NCI-H1694 (cell line): ENCODE measurements around the gene CDC14A.
"Not testable (repeated sequence)": the region's sequence is repeated elsewhere in the genome, so short reads cannot be mapped to it uniquely, and the experiment has no call there.

Experiments used
- DNase-seq: peaks from one replicate; lab custom pipeline; 2025; lab: John Stamatoyannopoulos, UW

The CDC14A gene

DNA sequence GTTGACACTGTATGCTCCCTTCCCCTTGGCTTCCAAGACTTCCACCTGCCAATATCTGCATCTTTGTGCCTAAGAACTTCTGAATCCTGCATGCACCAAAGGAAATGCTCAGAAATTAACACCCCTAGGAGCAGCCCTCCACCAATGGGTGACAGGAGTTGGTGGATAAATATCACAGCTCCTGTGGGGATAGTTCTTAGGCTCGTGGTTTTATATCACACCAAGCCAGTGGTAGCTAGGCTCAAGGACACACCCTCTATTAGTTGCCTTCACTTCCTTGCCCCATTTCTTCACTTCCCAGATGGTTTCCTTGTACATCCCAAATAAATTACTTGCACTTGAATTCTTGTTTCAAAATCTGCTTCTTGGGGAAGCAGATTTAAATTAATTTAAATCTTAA lies 16.9 kb upstream of the CDC14A start:
- no peak for DNase-seq

DNA sequence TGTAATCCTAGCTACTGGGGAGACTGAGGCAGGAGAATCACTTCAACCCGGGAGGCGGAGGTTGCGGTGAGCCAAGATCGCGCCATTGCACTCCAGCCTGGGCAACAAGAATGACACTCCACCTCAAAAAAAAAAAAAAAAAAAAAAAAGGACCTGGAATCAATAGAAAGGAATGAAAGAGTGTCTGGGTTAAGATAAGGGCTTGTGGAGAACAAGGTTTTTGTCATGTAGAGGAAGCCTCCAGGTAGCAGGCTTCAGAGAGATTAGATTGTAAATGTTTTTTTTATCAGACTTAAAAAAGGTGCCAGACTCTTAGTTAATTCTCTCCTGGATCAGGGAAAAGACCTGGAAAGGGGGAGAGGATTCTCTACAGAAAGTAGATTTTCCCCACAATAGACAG lies 14.4 kb upstream of the CDC14A start:
- not testable (repeated sequence) for DNase-seq

DNA sequence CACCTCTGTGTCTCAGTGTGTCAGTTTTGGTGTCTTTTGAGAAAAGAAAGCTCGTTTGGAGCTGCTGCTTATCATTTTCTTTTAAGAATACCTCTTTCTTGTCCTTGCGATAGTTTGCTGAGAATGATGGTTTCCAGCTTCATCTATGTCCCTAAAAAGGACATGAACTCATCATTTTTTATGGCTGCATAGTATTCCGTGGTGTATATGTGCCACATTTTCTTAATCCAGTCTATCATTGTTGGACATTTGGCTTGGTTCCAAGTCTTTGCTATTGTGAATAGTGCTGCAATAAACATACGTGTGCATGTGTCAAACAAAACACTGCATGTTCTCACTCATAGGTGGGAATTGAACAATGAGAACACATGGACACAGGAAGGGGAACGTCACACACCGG lies 12.6 kb upstream of the CDC14A start:
- DNase-seq: not testable (repeated sequence)

DNA sequence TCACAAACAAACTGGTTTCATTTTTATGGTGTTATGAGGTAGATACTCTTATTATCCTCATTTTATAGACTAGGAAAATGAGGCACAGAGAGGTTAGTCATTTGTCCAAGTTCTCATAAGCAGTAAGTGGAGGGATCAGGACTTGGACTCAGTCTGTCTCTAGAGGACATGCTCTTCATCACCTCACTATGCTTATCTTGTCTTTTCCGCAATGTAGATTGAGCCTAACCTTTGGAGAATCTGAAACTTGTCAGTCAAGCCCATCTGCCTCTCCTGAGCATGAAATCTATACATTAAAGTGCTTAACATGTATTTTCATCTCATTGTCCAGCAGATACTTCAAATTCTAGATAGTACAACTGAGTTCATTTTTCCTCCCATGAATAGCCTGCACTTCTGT lies 11.8 kb upstream of the CDC14A start:
- DNase-seq: no peak

DNA sequence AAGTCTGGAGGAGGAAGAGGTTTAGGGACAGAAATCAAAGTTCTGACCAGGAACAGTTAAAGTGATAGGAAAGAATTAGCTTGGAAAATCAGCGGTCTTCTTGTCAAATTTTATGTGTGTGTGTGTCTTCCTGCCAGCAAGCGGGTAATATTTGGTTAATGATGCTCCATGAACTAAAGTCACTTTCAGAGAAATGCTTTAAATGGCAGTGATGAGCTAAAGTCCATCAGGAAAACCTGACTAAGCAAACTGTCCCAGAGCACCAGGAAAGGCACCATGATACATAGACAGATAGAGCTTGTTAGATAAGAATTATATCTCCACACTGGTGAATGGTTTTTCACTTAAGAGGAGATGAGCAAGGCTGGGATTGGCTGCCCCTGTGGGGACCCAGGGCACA lies 10.0 kb upstream of the CDC14A start:
- no peak for DNase-seq

DNA sequence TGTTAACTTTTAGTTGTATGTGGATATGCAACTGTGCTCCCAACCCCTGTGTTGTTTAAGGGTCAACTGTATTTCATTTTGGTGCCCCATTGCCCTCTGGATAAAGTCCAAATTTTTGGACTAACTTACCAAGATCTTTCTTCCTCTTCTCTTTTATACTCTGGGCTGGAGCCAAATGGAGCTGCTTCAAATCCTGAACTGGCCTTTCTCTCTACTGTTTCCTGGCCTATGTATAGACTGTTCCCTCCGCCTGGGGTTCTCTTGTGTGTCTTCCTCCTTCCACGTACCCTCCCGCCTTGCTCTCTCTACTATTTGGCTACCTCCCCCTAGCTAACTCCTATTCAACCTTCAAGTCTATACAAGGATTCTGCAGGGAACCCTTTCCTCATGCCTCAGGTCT lies 8.4 kb upstream of the CDC14A start:
- DNase-seq: no peak

DNA sequence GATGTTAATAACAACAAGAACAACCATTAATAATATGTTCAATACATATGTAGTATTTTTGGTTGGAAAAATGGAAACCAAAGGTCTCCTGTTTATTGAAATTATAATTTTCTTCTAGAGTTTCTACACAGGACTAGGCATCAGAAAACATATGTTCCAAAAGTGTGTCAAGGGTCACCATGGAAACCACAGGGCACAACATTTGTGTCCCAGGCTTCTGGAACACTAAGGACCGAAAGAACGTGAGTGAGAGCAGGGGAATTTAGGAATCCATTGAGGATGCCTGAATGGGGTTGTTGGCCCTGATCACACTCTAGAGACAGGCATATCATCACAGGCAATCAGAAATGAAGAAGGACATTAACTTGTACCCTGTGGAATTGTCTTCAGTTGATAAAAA lies 7.5 kb upstream of the CDC14A start:
- DNase-seq: no peak

DNA sequence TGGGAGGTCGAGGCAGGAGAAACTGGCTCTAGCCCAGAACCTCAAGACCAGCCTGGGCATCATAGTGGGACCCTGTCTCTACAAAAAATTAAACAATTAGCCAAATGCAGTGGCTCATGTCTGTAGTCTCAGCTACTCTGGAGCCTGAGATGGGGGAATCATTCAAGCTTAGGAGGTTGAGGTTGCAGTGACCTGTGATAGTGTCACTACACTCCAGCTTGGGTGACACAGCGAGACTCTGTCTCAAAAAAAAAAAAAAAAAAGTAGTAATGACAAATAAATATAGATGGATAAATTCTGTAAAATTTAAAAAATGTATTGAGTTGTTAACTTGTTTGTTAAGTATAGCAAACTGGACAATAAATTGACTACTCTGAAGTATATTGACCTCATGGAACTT lies 5.9 kb upstream of the CDC14A start:
- no peak for DNase-seq

DNA sequence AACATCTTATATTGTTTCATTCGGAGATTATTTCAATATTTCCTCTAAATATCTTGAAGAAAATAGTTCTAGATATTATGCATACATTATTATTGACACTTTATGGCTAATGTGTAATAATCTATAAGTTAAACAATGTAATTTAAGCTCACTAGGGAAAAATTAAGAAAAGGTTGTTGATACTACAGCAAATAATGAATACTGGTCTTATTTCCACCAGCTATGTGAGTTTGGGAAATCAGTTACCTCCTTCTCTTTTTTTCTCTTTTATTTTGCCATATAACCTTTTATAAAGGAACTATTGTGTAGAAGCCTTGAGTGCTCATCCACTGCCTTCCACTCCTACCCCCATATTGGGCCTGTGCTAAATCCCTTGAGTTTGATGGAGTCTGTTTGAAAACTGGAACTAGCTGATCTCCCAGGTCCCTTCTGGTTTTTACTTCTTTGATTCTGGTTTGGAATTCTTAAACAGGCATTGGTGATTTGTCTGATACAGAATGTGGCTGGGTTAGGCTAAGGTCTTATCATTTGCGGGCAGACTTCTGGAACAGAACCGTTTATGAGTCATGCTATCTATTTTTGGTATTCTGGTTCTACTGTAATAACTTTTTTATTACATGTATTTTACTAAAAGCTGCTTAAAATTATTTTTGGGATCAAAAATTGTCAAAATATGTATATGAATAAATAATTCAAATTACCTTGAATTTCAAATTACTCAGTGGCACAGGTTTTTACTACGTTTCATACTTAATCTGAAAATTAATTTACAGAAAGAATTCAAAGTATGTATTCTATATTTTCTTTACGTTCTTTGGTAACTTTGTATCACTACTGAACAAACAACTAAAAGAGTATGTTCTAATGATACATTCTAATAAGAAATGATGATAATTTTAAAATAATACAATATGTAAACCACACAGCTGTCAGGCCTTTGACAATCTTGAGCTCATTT lies 5.0 kb upstream of the CDC14A start:
- DNase-seq: no peak

DNA sequence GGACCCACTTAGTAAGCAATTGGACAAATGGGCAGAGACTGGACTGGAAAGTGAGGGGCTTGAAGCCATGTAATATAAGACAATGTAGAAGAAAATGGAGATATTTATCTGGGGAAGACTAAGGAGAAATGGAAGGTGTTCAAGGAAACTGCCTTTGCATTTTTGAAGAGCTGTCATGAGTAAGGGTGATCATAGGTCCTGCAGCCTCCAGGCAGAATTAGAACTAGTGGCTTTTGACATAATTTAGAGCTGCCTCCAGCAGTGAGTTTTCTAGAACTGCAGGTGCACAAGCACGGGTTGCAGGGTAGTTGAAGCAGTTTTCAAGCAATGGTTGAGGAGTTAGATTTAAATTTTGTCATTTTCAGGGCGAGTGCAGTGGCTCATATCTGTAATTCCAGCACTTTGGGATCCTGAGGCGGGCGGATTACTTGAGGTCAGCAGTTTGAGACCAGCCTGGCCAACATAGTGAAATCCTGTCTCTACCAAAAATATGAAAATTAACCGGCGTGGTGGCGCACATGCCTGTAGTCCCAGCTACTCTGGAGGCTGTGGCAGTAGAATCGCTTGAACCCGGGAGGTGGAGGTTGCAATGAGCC lies 3.7 kb upstream of the CDC14A start:
- DNase-seq: no peak

DNA sequence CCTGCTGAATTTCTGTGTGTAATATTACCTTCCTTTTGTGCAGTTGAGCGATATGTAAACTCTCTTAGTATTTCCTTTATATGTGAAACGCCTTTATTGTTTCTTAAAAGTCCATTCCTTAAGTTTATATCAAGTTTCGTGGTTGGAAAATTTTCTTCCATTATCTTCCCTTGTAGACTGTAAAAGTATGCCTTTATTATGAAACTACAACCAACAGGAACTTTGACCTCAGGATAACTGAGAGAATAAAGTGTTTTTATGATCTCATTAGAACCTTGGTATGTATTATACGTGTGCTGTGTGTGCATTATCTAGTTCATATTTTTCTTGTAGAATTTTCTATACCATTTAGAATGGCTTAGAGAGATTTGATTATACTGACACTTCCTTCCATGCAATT lies 3.1 kb upstream of the CDC14A start:
- DNase-seq: no peak

DNA sequence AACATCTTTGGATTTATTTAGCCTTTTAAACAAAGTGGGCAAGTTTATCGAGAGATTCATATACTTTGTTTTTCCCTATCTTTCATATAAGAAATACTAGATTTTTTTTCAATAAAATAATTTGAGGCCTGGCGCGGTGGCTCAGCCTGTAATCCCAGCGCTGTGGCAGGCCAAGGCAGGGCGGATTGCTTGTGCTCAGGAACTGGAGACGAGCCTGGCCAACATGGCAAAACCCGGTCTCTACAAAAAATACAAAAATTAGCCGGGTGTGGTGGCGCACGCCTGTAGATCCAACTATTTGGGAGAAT lies 1.6 kb upstream of the CDC14A start:
- DNase-seq: no peak

DNA sequence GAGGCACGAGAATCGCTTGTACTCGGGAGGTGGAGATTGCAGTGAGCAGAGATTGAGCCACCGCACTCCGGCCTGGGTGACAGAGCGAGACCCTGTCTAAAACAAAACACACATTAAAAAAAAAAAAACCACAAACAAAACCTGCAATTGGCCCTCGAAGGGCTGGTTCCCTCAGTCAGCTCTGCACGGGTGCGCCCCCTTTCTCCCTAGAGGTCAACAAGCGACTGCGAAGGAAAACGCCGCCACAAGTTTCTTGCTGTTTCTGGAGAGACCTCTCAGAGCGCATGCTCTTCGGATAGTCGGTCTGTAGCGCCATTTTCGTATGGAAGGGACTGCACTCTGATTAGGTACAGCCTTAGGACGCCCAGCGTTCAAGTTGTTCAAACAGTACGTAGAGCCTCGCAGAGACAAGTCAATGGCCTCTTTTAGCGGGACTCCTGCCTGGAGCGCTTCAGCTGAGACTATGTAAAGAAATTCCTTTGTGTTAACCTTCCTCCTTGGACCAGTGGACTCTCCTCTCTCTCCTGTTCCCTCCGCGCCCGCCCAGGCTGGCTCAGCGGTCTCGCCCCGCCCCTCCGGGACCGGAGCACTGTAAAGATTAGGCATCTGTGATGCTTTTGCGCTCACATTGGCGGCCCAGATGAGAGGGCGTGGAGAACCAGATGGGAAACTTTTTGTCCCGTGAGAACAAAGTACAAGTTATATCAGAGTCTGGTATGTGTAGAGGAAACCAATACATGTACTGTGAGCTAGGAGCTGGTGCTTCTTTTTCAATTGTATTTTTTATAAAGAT lies 1.0 kb upstream of the CDC14A start:
- DNase-seq: peak; percentile 57

DNA sequence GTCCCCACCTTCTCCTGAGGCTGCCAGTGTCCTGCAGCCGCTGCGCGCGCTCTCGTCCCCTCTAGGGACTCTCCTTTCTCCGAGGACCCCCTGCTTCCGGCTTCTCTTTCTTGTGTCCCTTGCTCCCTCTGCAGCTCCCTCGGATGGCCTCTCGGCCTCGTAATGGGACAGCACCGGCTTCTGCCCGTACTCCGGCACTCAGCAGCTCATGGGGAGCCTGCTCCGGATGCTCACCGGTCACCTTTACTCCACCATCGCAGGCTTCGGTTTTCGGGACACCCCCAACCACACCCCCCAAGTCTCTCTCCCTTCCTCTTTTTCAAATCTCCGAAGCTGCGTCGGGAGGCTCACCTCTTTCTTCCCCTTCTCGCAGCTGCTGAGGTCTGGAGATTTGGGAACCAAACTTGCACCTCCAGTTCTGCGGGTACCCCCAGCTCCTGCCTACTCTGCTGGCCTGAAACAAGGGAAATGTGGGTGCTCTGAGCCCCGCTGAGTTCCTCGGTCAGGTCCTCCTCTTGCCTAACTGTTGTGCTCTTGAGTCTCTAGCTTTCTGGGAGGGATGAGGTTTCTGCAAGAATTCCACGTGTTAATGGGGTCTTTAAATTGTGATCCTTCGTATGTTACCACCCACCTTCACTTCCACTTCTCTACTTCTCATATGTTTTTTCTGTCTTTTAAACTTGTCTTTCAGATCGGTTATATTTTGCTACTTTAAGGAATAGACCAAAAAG lies 930 bp downstream of the CDC14A start:
- no peak for DNase-seq

DNA sequence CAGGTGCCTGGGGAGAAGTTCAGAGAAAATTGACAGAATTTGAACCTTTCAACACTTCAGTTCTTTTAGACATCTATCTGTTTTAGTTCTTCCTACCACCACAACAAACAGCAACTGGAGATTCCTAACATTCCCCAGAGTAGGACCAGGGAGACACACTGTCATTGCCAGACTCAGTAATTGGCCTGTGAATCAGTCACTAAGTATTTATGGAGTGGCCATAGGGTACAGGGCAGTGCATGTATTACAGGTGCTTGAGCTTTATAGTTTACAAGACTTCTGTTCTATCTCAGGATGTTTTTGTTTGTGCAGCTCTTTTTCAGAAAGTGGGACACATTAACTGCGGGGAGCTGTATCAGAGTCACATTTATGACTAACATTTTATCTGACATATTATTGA lies 1.7 kb downstream of the CDC14A start:
- DNase-seq: no peak

DNA sequence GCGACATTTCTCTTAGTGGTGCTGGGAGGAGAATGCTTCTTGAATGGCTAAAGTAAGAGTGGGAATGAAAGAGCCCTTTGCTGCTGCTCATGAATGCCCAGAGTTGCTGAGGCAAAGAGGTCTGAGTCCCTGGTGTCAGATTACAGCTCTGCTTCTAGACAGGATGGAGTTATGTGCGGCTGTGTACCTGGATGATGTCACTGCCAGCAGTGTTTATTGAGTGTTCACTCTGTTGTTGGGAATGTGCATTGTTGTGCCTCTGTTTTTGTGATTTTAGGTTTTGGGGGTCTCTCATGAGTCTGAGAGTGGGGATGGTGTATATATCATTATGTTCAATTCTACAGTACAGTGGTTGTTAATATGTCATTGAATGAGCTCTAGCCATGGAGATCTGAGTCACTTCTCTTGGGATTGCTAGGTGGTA lies 2.7 kb downstream of the CDC14A start:
- no peak for DNase-seq

DNA sequence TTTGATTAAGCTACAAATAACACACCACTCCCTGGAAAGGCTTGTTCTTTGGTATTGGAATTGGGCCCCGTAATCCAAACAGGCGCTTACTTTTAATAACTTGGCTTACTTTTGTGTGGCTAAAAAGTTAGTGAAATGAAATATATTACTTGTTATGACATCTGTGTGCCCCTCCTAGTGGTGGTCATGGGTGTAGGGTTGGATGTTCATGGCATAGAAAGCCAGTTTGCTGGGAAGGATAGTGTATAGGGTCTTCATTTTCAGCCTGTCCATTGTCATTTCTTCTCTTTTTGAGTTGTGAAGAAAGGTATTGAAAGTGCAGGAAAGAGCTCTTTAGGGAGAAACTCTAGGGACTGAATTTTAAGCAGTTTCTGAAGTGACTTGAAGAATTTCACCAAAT lies 5.9 kb downstream of the CDC14A start:
- no peak for DNase-seq

DNA sequence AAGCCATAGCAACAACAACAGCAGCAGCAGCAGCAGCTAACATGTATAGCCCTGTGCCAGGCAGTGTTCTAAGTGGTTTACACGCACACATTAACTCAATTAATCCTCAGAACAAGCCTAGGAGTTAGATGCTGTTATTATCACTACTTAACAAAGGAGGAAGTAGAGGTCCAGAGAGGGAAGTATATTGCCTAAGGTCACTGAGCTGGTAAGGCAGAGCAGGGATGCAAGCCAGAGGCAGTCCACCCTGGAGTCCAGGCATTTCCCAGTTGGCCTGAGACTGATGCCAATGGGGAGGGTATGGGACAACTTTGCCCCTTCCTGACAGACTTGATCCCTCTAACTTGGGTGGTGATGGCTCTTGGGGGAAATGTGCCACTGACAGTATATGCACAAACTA lies 6.8 kb downstream of the CDC14A start:
- no peak for DNase-seq

DNA sequence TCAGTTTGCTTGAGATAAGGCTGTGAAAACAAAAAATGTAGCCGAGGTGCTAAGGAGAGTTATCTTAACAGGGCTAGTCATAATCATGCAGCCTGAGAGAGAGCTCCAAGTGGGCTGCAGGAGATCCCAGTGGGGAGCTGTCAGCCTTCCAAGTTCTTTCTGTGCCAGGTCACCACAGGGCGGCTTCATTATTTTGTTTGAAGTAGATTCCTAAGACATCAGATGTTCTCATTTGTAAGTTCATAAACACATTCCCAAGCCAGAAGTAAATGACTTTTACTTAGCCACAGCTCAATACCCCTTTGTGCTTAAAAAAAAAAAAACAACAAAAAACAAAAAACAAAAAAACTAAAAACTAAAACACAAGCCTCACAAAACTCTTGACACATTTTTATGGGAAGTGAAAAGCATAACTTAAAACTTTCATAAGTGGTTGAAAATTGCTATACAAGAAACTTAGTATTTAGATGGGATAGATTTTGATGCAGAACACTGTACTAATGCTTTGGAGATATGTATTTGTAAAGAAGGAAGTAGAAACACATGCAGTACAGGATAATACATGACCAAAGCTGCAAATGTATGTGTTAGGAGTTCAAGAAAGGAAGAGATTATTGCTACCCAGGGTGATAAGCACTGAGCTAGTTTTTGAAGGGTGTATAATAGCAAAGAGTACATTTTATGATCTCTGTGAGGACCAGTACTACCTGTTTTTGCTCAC lies 8.6 kb downstream of the CDC14A start:
- DNase-seq: no peak

DNA sequence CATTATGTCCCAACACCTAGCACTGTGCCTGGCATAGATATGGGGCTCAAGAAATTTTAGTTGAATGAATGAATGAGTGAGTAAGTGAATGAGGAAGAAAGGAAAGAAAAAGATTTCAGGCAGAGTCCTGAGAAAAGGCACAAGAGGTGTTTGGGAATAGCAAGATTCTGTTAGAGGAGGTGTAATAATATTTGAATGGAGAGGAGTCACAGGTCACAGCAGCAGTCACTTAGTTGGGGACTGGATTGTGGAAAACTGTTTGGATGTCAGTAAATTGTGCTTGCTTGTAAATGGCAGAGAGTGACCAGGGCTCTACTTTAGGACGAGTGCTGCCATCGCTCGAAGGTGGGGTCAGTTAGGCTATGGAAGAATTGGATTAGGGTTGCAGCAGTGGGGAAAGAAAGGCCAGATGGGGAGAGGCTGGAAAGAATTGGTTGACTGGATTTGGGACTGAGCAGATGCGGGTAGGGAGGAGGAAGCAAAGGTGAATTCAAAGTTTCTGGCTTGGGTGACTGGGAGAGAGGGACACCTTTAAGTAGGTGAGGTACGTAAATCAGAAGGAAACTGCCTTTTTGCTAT lies 9.3 kb downstream of the CDC14A start:
- DNase-seq: no peak

DNA sequence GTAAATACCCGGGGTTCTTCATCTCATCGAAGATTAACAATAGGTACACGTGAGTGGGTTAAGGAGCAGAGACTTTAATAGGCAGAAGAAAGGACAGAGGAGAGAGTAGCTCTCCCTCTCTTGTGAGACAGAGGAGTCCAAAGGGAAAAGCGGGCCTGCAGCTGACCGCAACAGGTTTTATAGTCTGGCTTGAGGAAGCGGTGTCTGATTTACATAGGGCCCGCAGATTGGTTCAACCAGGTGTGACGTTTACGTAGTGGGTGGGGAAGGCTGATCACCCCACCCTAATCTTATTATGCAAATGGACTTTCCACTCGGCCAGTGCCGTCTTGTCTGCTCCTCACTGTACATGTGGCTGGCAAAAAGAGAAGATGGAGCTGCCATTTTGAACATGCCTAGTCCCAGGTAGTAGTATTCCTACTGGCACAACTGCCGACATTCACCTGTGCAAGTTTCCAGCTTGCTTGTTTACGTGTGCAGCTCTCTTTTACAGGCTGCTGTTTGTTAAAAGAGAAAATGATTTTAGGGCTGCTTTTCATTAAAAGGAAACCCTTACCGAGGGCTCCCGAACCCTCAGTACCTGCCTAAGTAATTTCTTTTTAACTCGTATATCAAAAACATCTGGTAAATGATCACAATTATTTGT lies 10.6 kb downstream of the CDC14A start:
- no peak for DNase-seq
